GM23338 (cell line): ENCODE data around the gene TMEM163. TPM values are rescaled to one million over a fixed set of nuclear protein-coding genes. Genes with fewer than 3 reads are reported as not detected.

ENCODE experiments used
- ATAC-seq: fragments of 200-7000 bp; cut with Tn5 transposase; 3 replicates; pipeline ENCODE4 v1.9.1; 2020
- DNase-seq: peaks from one replicate; pipeline ENCODE4 v3.0.0-alpha.2; 2015; ENCODE audit warnings: low spot score
- H2AFZ ChIP-seq: fragments of 200-600 bp; sonication (generic); 2 replicates; pipeline ENCODE4 v1.8.0; 2016; ENCODE audit warnings: antibody characterized with exemption, mild to moderate bottlenecking, moderate library complexity
- H3F3A ChIP-seq: fragments of 200-600 bp; sonication (generic); replicated peaks from 2 replicates; pipeline ENCODE4 v1.8.0; 2017; ENCODE audit warnings: antibody characterized with exemption, mixed run types, low read depth
- H3K27ac ChIP-seq: fragments of 200-600 bp; sonication (generic); 2 replicates; pipeline ENCODE4 v1.6.1; 2016; ENCODE audit warnings: low read depth
- H3K27me3 ChIP-seq: fragments of 200-600 bp; sonication (generic); 2 replicates; pipeline ENCODE4 v1.8.0; 2016; ENCODE audit warnings: mild to moderate bottlenecking, mixed run types, moderate library complexity; ENCODE audit not compliant: insufficient read depth
- H3K36me3 ChIP-seq: fragments of 200-600 bp; sonication (generic); 2 replicates; pipeline ENCODE4 v1.8.0; 2016; ENCODE audit warnings: mild to moderate bottlenecking; ENCODE audit not compliant: insufficient read depth
- H3K4me1 ChIP-seq: fragments of 200-600 bp; sonication (generic); 2 replicates; pipeline ENCODE4 v1.8.0; 2016; ENCODE audit warnings: mild to moderate bottlenecking, moderate library complexity; ENCODE audit not compliant: insufficient read depth
- H3K4me2 ChIP-seq: fragments of 200-600 bp; sonication (generic); 2 replicates; pipeline ENCODE4 v1.7.1; 2017; ENCODE audit warnings: mixed run types
- H3K4me3 ChIP-seq: fragments of 200-600 bp; sonication (generic); 2 replicates; pipeline ENCODE4 v1.6.1; 2016; ENCODE audit warnings: mixed run types
- H3K79me2 ChIP-seq: fragments of 200-600 bp; sonication (generic); replicated peaks from 2 replicates; pipeline ENCODE4 v1.8.0; 2017; ENCODE audit warnings: mild to moderate bottlenecking; ENCODE audit not compliant: insufficient read depth
- H3K9me2 ChIP-seq: fragments of 200-600 bp; sonication (generic); 2 replicates; pipeline ENCODE4 v1.8.0; 2017; ENCODE audit not compliant: insufficient read depth
- H4K20me1 ChIP-seq: fragments of 200-600 bp; sonication (generic); replicated peaks from 2 replicates; pipeline ENCODE4 v1.8.0; 2017; ENCODE audit warnings: mild to moderate bottlenecking; ENCODE audit not compliant: insufficient read depth
- H3K27ac Mint-ChIP-seq: 2 replicates; pipeline ENCODE4 v1.8.0; 2020; ENCODE audit warnings: inconsistent platforms, mild to moderate bottlenecking, moderate library complexity, mixed read lengths
- H3K27me3 Mint-ChIP-seq: 3 replicates; pipeline ENCODE4 v1.8.0; 2022; ENCODE audit warnings: low read depth, mild to moderate bottlenecking, moderate library complexity, mixed read lengths, inconsistent platforms; ENCODE audit not compliant: insufficient read depth, poor library complexity
- H3K36me3 Mint-ChIP-seq: 3 replicates; pipeline ENCODE4 v1.8.0; 2021; ENCODE audit warnings: low read depth, mild to moderate bottlenecking, inconsistent platforms, moderate library complexity, mixed read lengths
- H3K4me1 Mint-ChIP-seq: 3 replicates; pipeline ENCODE4 v1.8.0; 2020; ENCODE audit warnings: mild to moderate bottlenecking, inconsistent platforms, mixed read lengths
- H3K4me3 Mint-ChIP-seq: 3 replicates; pipeline ENCODE4 v1.8.0; 2021; ENCODE audit warnings: moderate library complexity, mild to moderate bottlenecking, inconsistent platforms, mixed read lengths
- H3K9me3 Mint-ChIP-seq: 3 replicates; pipeline ENCODE4 v1.8.0; 2020; ENCODE audit warnings: moderate library complexity, mild to moderate bottlenecking, inconsistent platforms, mixed read lengths
- EZH2phosphoT487 ChIP-seq: fragments of 200-600 bp; sonication (generic); IDR thresholded peaks from one replicate; pipeline ENCODE4 v1.8.1; 2018; ENCODE audit warnings: antibody characterized with exemption; ENCODE audit not compliant: unreplicated experiment
- ZNF114 ChIP-seq: fragments of 250-450 bp; sonication (Bioruptor Pico); IDR thresholded peaks from 2 replicates; pipeline ENCODE4 v1.5.0; 2020; ENCODE audit warnings: mild to moderate bottlenecking, moderate library complexity
- ZNF331 ChIP-seq: fragments of 250-450 bp; sonication (Bioruptor Pico); IDR thresholded peaks from 2 replicates; pipeline ENCODE4 v1.5.0; 2020; ENCODE audit warnings: low read depth, mild to moderate bottlenecking, moderate library complexity
- ZNF462 ChIP-seq: fragments of 250-450 bp; sonication (Bioruptor Pico); IDR thresholded peaks from 2 replicates; pipeline ENCODE4 v1.5.0; 2020; ENCODE audit warnings: mild to moderate bottlenecking, moderate library complexity
- polyA plus RNA-seq: library from polyadenylated mRNA; unstranded; fragments of >200 nt; fragmentation: Nextera tagmentation; extraction: Ambion mirVana; gene quantifications from 2 replicates; pipeline ENCODE4 v1.2.1, GENCODE V29; 2016
- total RNA-seq: library from RNA; depleted of rRNA; stranded (reverse); fragments of >200 nt; shearing (Covaris generic); gene quantifications from 2 replicates; pipeline ENCODE4 v1.2.3, GENCODE V29; 2014
- TF ChIP-seq, protein P1 (sequence below): IDR thresholded peaks from 2 replicates; pipeline ENCODE4 v1.6.1; 2016; ENCODE audit warnings: antibody characterized with exemption
- TF ChIP-seq, protein P2 (sequence below): IDR thresholded peaks from one replicate; pipeline ENCODE4 v1.6.1; 2018; ENCODE audit warnings: antibody characterized with exemption; ENCODE audit not compliant: unreplicated experiment

Gene TMEM163
- total and polyA plus RNA-seq, 2 experiments from 2014 or later = 1.1 to 1.8 TPM

DNA sequence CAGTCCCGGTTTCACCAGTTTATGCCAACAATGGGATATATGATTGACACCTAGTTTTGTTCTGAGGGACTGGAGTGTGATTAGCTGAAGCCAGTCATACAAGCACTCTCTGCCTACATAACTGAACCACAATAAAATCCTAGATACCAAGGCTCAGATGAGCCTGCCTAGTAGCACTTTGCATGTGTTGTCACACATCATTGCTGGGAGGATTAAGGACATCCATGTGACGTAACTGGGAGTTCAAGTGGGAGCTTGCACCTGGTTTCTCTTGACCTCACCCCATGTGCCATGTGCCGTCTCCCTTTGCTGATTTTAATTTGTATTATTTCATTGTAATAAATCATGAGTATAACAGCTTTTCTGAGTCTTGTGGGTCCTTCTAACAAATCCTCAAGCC is 90.3 kb downstream of the TMEM163 start:
- H3K27me3 ChIP-seq = no peaks in the 10 kb centered on the region
- H3K4me1 ChIP-seq = no peaks in the 10 kb centered on the region
- H2AFZ ChIP-seq = no peak overlapping the region
- no peaks in the 10 kb centered on the region for H3K9me2 ChIP-seq
- no peaks in the 10 kb centered on the region for H3K79me2 ChIP-seq
- H3K4me3 Mint-ChIP-seq = no peak overlapping the region
- DNase-seq (no peak), ATAC-seq (no peak)
- no peaks in the 10 kb centered on the region for H3K4me1 Mint-ChIP-seq
- H4K20me1 ChIP-seq = no peaks in the 10 kb centered on the region
- no peak for TF ChIP-seq EZH2phosphoT487
- no peak overlapping the region for H3K4me2 ChIP-seq
- H3K4me3 ChIP-seq = no peak overlapping the region
- peaks cover 4% of the 10 kb centered on the region for H3K27me3 Mint-ChIP-seq
- H3K27ac ChIP-seq = no peak overlapping the region
- no peak overlapping the region for H3K27ac Mint-ChIP-seq
- H3F3A ChIP-seq = no peaks in the 10 kb centered on the region
- no peaks in the 10 kb centered on the region for H3K36me3 ChIP-seq
- H3K36me3 Mint-ChIP-seq = no peaks in the 10 kb centered on the region
- no peaks in the 10 kb centered on the region for H3K9me3 Mint-ChIP-seq

GRCh38 chr2:134626781-134627180 is 92.0 kb downstream of the TMEM163 start:
- H3K27ac ChIP-seq = no peak overlapping the region
- H3K27me3 ChIP-seq = no peaks in the 10 kb centered on the region
- ATAC-seq (no peak), DNase-seq (no peak)
- H2AFZ ChIP-seq = no peak overlapping the region
- no peaks in the 10 kb centered on the region for H3F3A ChIP-seq
- no peak overlapping the region for H3K4me3 ChIP-seq
- H3K36me3 ChIP-seq = no peaks in the 10 kb centered on the region
- no peaks in the 10 kb centered on the region for H3K4me1 ChIP-seq
- H3K4me2 ChIP-seq = no peak overlapping the region
- Mint-ChIP-seq H3K27ac (no peak overlapping the region), H3K4me3 (no peak overlapping the region), H3K36me3 (no peaks in the 10 kb centered on the region), H3K4me1 (no peaks in the 10 kb centered on the region), H3K9me3 (no peaks in the 10 kb centered on the region), H3K27me3 (peaks cover 2% of the 10 kb centered on the region)
- TF ChIP-seq EZH2phosphoT487 (no peak), ZNF331 (CRISPR knock-in tag) (no peak), ZNF114 (CRISPR knock-in tag) (no peak), ZNF462 (CRISPR knock-in tag) (no peak)
- TF ChIP-seq, protein P1, sequence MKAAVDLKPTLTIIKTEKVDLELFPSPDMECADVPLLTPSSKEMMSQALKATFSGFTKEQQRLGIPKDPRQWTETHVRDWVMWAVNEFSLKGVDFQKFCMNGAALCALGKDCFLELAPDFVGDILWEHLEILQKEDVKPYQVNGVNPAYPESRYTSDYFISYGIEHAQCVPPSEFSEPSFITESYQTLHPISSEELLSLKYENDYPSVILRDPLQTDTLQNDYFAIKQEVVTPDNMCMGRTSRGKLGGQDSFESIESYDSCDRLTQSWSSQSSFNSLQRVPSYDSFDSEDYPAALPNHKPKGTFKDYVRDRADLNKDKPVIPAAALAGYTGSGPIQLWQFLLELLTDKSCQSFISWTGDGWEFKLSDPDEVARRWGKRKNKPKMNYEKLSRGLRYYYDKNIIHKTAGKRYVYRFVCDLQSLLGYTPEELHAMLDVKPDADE = no peak
- TF ChIP-seq, protein P2, sequence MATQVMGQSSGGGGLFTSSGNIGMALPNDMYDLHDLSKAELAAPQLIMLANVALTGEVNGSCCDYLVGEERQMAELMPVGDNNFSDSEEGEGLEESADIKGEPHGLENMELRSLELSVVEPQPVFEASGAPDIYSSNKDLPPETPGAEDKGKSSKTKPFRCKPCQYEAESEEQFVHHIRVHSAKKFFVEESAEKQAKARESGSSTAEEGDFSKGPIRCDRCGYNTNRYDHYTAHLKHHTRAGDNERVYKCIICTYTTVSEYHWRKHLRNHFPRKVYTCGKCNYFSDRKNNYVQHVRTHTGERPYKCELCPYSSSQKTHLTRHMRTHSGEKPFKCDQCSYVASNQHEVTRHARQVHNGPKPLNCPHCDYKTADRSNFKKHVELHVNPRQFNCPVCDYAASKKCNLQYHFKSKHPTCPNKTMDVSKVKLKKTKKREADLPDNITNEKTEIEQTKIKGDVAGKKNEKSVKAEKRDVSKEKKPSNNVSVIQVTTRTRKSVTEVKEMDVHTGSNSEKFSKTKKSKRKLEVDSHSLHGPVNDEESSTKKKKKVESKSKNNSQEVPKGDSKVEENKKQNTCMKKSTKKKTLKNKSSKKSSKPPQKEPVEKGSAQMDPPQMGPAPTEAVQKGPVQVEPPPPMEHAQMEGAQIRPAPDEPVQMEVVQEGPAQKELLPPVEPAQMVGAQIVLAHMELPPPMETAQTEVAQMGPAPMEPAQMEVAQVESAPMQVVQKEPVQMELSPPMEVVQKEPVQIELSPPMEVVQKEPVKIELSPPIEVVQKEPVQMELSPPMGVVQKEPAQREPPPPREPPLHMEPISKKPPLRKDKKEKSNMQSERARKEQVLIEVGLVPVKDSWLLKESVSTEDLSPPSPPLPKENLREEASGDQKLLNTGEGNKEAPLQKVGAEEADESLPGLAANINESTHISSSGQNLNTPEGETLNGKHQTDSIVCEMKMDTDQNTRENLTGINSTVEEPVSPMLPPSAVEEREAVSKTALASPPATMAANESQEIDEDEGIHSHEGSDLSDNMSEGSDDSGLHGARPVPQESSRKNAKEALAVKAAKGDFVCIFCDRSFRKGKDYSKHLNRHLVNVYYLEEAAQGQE = no peak
- no peaks in the 10 kb centered on the region for H3K79me2 ChIP-seq
- no peaks in the 10 kb centered on the region for H3K9me2 ChIP-seq
- no peaks in the 10 kb centered on the region for H4K20me1 ChIP-seq
